AG09309 (cell line): Measurements from ENCODE around the gene RGS6.

Experiments used
- DNase-seq: peaks from one replicate; pipeline ENCODE4 v3.0.0-alpha.2; 2010; ENCODE audit warnings: low read depth
- H3K4me3 ChIP-seq: 2 replicates; pipeline ENCODE4 v1.5.1; 2011; ENCODE audit warnings: mild to moderate bottlenecking, low read depth, low read length, moderate library complexity; ENCODE audit not compliant: control insufficient read depth
- TF ChIP-seq, protein P1 (sequence below): IDR thresholded peaks from 2 replicates; pipeline ENCODE4 v1.5.1; 2011; ENCODE audit warnings: mild to moderate bottlenecking, low read depth, low read length, inconsistent platforms; ENCODE audit not compliant: insufficient read depth, control insufficient read depth; ENCODE audit errors: missing control alignments

RGS6 gene

DNA sequence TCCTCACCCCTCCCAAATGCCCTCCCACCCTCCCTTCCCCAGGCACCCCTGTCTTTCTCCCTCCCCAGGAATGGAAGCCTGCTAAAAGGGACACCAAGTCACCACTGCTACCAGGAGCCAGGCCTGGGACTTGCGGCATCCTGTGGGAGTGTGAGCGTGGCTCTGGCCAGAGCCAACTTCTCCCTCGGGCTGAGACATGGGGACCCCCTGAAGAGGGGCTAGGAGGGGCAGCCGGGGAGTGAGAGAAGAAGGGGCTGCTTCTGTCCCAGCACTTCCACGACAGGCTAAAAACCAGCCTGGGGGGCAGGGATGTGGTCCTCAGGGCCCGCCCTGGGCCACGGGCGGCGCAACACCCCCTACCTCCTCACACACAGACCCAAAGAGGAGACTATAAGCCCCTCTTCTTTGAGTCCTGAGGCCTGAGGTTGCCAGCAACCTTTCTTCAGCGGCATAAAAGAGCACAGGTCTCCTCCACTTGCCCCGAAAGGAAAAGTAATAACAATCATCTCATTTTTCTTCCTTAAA, 682.7 kb downstream of the RGS6 start:
- no peak for DNase-seq
- H3K4me3 ChIP-seq: no peak overlapping the region
- TF ChIP-seq, protein P1, sequence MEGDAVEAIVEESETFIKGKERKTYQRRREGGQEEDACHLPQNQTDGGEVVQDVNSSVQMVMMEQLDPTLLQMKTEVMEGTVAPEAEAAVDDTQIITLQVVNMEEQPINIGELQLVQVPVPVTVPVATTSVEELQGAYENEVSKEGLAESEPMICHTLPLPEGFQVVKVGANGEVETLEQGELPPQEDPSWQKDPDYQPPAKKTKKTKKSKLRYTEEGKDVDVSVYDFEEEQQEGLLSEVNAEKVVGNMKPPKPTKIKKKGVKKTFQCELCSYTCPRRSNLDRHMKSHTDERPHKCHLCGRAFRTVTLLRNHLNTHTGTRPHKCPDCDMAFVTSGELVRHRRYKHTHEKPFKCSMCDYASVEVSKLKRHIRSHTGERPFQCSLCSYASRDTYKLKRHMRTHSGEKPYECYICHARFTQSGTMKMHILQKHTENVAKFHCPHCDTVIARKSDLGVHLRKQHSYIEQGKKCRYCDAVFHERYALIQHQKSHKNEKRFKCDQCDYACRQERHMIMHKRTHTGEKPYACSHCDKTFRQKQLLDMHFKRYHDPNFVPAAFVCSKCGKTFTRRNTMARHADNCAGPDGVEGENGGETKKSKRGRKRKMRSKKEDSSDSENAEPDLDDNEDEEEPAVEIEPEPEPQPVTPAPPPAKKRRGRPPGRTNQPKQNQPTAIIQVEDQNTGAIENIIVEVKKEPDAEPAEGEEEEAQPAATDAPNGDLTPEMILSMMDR: no peak

DNA sequence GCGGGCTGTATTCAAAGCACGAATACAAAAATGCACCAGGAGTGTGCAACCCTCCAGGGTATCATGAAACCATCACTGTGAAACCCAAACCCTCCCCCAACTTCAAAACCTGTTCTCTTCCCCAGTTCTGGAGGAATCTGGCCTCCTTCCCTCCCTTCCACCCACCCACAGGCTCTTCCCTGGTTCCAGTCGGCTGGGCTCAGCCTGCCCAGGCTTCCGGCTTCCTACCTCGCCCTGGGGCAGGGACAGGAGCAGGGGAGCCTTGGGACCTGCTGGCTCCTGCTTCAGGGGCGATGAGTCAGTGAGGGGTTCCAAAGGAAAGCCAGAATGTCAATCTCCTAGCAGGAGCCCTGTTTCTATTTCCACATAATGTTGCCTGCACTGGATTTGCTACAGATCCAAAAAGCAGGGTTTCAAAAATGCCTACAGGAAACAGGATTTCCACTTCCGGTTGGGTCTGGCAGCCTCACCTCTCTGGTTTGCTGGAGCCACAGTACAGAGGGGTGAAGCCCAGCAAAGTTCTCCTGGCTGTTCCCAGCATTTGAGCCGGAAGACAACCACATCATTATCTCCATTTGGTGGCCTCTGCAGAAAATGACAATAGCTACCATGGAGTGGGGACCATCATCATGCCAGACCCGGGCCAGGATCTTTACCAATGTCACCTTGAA, 683.4 kb downstream of the RGS6 start:
- H3K4me3 ChIP-seq: no peak overlapping the region
- no peak for DNase-seq
- TF ChIP-seq, protein P1: no peak
